Common myeloid progenitor, CD34-positive (primary cell): ENCODE results near the gene SEC23IP.
"Not testable (repeated sequence)": the region's sequence is repeated elsewhere in the genome, so short reads cannot be mapped to it uniquely, and the experiment has no call there.

ENCODE experiments used
- CTCF ChIA-PET: fragments of 350-600 bp; sonication (Branson Sonifier 250); formaldehyde crosslinking; loops from one replicate; lab custom pipeline; 2021; ENCODE audit warnings: antibody characterized with exemption; lab: Charles Lee
- POLR2A ChIA-PET: fragments of 350-600 bp; sonication (Branson Sonifier 250); formaldehyde crosslinking; loops from one replicate; lab custom pipeline; 2021; ENCODE audit warnings: antibody characterized with exemption; lab: Charles Lee
- DNase-seq, 3 donors: peaks; one replicate each; pipeline versions ENCODE4 v3.0.0 to v3.0.0-alpha.2; 2013
- H3K27ac ChIP-seq, 2 experiments: 1 replicate in 1 of 2; 2 replicates in 1 of 2; pipeline ENCODE4 v1.7.0; 2013; ENCODE audit warnings: inconsistent platforms in 2 of 2, low read length in 2 of 2, mild to moderate bottlenecking in 2 of 2, low read depth in 1 of 2, moderate library complexity in 1 of 2; ENCODE audit not compliant: severe bottlenecking in 2 of 2, insufficient read depth in 1 of 2, poor library complexity in 1 of 2
- H3K27me3 ChIP-seq, 5 experiments: replicated peaks in 2 of 5; 1 replicate in 3 of 5; 2 replicates in 2 of 5; pipeline versions ENCODE4 v1.6.1 to v1.7.0; 2013; ENCODE audit warnings: low read length in 4 of 5, mild to moderate bottlenecking in 2 of 5, moderate library complexity in 2 of 5, inconsistent platforms in 1 of 5; ENCODE audit not compliant: insufficient read depth in 5 of 5, control insufficient read depth in 4 of 5
- H3K36me3 ChIP-seq, 4 experiments: 1 replicate in 2 of 4; 2 replicates in 2 of 4; pipeline versions ENCODE4 v1.6.1 to v1.7.0; 2013; ENCODE audit warnings: low read length in 3 of 4, control low read depth in 1 of 4, mild to moderate bottlenecking in 1 of 4; ENCODE audit not compliant: control insufficient read depth in 4 of 4, insufficient read depth in 4 of 4
- H3K4me1 ChIP-seq, 4 experiments: 1 replicate in 3 of 4; 2 replicates in 1 of 4; pipeline versions ENCODE4 v1.6.1 to v1.7.1; 2013; ENCODE audit warnings: low read length in 3 of 4, mild to moderate bottlenecking in 3 of 4, control low read depth in 1 of 4, inconsistent platforms in 1 of 4, moderate library complexity in 1 of 4; ENCODE audit not compliant: control insufficient read depth in 4 of 4, insufficient read depth in 4 of 4; ENCODE audit errors: control extremely low read depth in 1 of 4
- H3K4me3 ChIP-seq, 7 experiments: 1 replicate in 4 of 7; 2 replicates in 3 of 7; pipeline versions ENCODE4 v1.5.1 to v1.7.0; 2013; ENCODE audit warnings: mild to moderate bottlenecking in 7 of 7, low read length in 6 of 7, moderate library complexity in 6 of 7, inconsistent platforms in 2 of 7, low read depth in 2 of 7, control low read depth in 1 of 7; ENCODE audit not compliant: insufficient read depth in 4 of 7, control insufficient read depth in 1 of 7; ENCODE audit errors: extremely low read depth in 1 of 7
- H3K9me3 ChIP-seq, 5 experiments: 1 replicate in 4 of 5; 2 replicates in 1 of 5; pipeline versions ENCODE4 v1.6.1 to v1.7.1; 2013; ENCODE audit warnings: low read length in 4 of 5, mild to moderate bottlenecking in 2 of 5, inconsistent platforms in 1 of 5, low read depth in 1 of 5, moderate library complexity in 1 of 5; ENCODE audit not compliant: control insufficient read depth in 4 of 5, insufficient read depth in 2 of 5; ENCODE audit errors: control extremely low read depth in 1 of 5
- WGBS: methylation state at CpG from one replicate; pipeline ENCODE4 v1.1.5; 2013; ENCODE audit not compliant: insufficient coverage; 5-methylcytosine and 5-hydroxymethylcytosine counted together

Gene SEC23IP

GRCh38 chr10:119907695-119908094, 15.2 kb downstream of the SEC23IP start:
- H3K36me3 ChIP-seq = peaks cover 19 to 67% (median 39%) of the 10 kb centered on the region in 4 experiments
- H3K27ac ChIP-seq, POLR2A ChIA-PET, H3K4me1 ChIP-seq, DNase-seq, CTCF ChIA-PET, H3K9me3 ChIP-seq, H3K4me3 ChIP-seq, H3K27me3 ChIP-seq: not testable (repeated sequence)
- 97% methylated on average over 5 of the region's 7 CpGs for WGBS

GRCh38 chr10:119908166-119908565, 15.6 kb downstream of the SEC23IP start:
- Histone ChIP-seq H3K9me3 (no peaks in the 10 kb centered on the region), H3K4me3 (no peak overlapping the region), H3K36me3 (peaks cover 17 to 67% (median 38%) of the 10 kb centered on the region in 4 experiments), H3K4me1 (no peaks in the 10 kb centered on the region), H3K27ac (no peak overlapping the region), H3K27me3 (no peaks in the 10 kb centered on the region)
- no peak for DNase-seq
- CTCF ChIA-PET = no interaction called here
- POLR2A ChIA-PET = no interaction called here

GRCh38 chr10:119910689-119911088, 18.2 kb downstream of the SEC23IP start:
- CTCF ChIA-PET = interaction anchor here (0.9 to 2.1 kb wide), 3 partner anchors 9 to 14 kb away, joined by 3 to 6 read pairs (median 3); no protein-coding TSS in a partner anchor
- 95% methylated on average over 4 of the region's 6 CpGs for WGBS
- no peak for DNase-seq
- Histone ChIP-seq H3K27ac (no peak overlapping the region), H3K9me3 (no peaks in the 10 kb centered on the region), H3K4me3 (no peak overlapping the region), H3K36me3 (peaks cover 15 to 53% (median 39%) of the 10 kb centered on the region in 4 experiments), H3K27me3 (no peaks in the 10 kb centered on the region), H3K4me1 (no peaks in the 10 kb centered on the region)
- POLR2A ChIA-PET = no interaction called here

DNA sequence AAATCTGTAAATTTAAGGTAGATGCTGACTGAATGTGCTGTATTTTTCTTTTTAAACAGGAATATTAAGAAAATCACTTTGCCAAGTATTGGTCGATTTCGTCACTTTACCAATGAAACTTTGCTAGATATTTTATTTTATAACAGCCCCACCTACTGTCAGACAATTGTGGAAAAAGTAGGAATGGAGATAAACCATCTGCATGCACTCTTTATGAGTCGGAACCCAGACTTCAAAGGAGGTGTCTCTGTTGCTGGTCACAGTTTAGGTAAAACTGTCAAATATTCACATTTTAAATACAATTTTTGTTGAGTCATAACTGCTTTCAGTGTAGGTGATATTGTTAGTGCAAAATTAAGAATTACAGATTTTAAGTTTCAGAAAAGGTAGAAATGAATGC, 25.2 kb downstream of the SEC23IP start:
- Histone ChIP-seq H3K4me1 (peaks cover 3 to 14% (median 8%) of the 10 kb centered on the region in 4 experiments), H3K4me3 (no peak overlapping the region), H3K27me3 (no peaks in the 10 kb centered on the region), H3K36me3 (peaks cover 15 to 65% (median 40%) of the 10 kb centered on the region in 4 experiments), H3K27ac (no peak overlapping the region), H3K9me3 (no peaks in the 10 kb centered on the region)
- WGBS = no CpG with 5 or more reads among the region's 3 CpGs
- CTCF ChIA-PET = interaction anchor here (0.7 to 0.9 kb wide), 3 partner anchors 26 to 309 kb away, joined by 3 read pairs; no protein-coding TSS in a partner anchor
- POLR2A ChIA-PET = no interaction called here
- peak; percentile 10 to 21 (median 19) for DNase-seq

GRCh38 chr10:119919271-119919670, 26.7 kb downstream of the SEC23IP start:
- Histone ChIP-seq H3K4me3 (no peak overlapping the region), H3K36me3 (peaks cover 12 to 61% (median 37%) of the 10 kb centered on the region in 4 experiments), H3K27ac (peak overlapping the region in 1 of 2 experiments; percentile 50), H3K4me1 (peaks cover 3 to 14% (median 8%) of the 10 kb centered on the region in 4 experiments), H3K9me3 (no peaks in the 10 kb centered on the region), H3K27me3 (no peaks in the 10 kb centered on the region)
- peak in 1 of 3 donors; percentile 14 for DNase-seq
- POLR2A ChIA-PET = interaction anchor here (0.6 kb wide), 1 partner anchor 14 kb away, joined by 3 read pairs; no protein-coding TSS in a partner anchor
- CTCF ChIA-PET = interaction anchor here (0.9 to 1.1 kb wide), 2 partner anchors 8 to 170 kb away, joined by 4 to 6 read pairs; no protein-coding TSS in a partner anchor
- WGBS = 92% methylated on average over 3 of the region's 3 CpGs

DNA sequence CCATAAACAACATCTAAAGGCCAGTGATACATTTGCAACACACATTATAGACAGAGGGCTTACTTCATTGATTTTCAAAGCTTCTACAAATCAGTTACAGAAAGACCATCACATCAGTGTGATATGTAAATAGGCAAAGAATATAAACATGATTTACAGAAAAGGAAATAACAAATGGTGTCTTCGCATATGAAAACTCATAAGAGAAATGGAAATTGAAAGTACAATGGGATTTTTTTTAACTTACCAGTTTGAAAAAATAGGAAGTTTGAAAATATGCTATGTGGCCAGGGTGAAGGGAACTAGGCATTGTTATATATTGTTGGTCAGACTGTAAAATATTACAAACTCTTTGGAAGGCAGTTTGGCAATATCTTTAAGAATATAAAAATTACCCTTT, 27.3 kb downstream of the SEC23IP start:
- peak; percentile 10 to 48 (median 45) for DNase-seq
- ChIA-PET CTCF (interaction anchor here (1.1 to 1.3 kb wide), 2 partner anchors 9 to 169 kb away, joined by 6 read pairs; no protein-coding TSS in a partner anchor), POLR2A (no interaction called here)
- peaks cover 13 to 58% (median 34%) of the 10 kb centered on the region in 4 experiments for H3K36me3 ChIP-seq
- no peaks in the 10 kb centered on the region for H3K27me3 ChIP-seq
- WGBS = no CpG with 5 or more reads among the region's 1 CpG
- H3K9me3 ChIP-seq = no peaks in the 10 kb centered on the region
- H3K27ac ChIP-seq = peak overlapping the region in 1 of 2 experiments; percentile 50
- H3K4me1 ChIP-seq = peaks cover 3 to 14% (median 8%) of the 10 kb centered on the region in 4 experiments
- peak overlapping the region in 1 of 7 experiments; percentile 40 for H3K4me3 ChIP-seq

- POLR2A ChIA-PET = no interaction called here
Observed at GRCh38 chr10:119928411-119928810, 35.9 kb downstream of the SEC23IP start.

More at GRCh38 chr10:119928411-119928810, 35.9 kb downstream of the SEC23IP start:
- no peaks in the 10 kb centered on the region for H3K27me3 ChIP-seq
- no peaks in the 10 kb centered on the region for H3K4me1 ChIP-seq
- no peak for DNase-seq
- no peaks in the 10 kb centered on the region for H3K9me3 ChIP-seq
- H3K27ac ChIP-seq = no peak overlapping the region
- no peak overlapping the region for H3K4me3 ChIP-seq
- CTCF ChIA-PET = interaction anchor here (1.0 kb wide), 1 partner anchor 11 kb away, joined by 3 read pairs; no protein-coding TSS in a partner anchor
- peaks cover 5 to 70% (median 57%) of the 10 kb centered on the region in 4 experiments for H3K36me3 ChIP-seq
